Caco-2 (cell line): Measurements from ENCODE around the gene CALCOCO1. TPM values are rescaled to one million over a fixed set of nuclear protein-coding genes. Genes with fewer than 3 reads are reported as not detected.

Experiments used
- BruUV-seq: library from RNA; stranded (reverse); fragments of 400-500 nt; replicated peaks from 2 replicates; lab custom pipeline; 2021; lab: Mats Ljungman, UMichigan
- CTCF ChIA-PET: fragments of 300-600 bp; sonication (Branson Sonifier 250); formaldehyde crosslinking; loops from one replicate; lab custom pipeline; 2022; ENCODE audit warnings: antibody characterized with exemption; lab: Charles Lee
- POLR2A ChIA-PET: fragments of 300-600 bp; sonication (Branson Sonifier 250); formaldehyde crosslinking; loops from one replicate; lab custom pipeline; 2022; ENCODE audit warnings: antibody characterized with exemption; lab: Charles Lee
- DNase-seq, 2 experiments: peaks; one replicate each; pipeline versions ENCODE4 v3.0.0 to v3.0.0-alpha.2; 2020 to 2022
- H3K27me3 ChIP-seq: replicated peaks from 2 replicates; pipeline ENCODE4 v1.6.0; 2011; ENCODE audit warnings: low read length; ENCODE audit not compliant: control insufficient read depth, insufficient read depth
- H3K36me3 ChIP-seq: 2 replicates; pipeline ENCODE4 v1.5.1; 2011; ENCODE audit warnings: low read length; ENCODE audit not compliant: control insufficient read depth, insufficient read depth
- H3K4me1 ChIP-seq: fragments of 250-450 bp; sonication (Bioruptor Pico); 2 replicates; pipeline ENCODE4 v1.5.1; 2020; ENCODE audit warnings: mild to moderate bottlenecking
- H3K4me3 ChIP-seq: 2 replicates; pipeline ENCODE4 v1.5.1; 2011; ENCODE audit warnings: low read depth, mild to moderate bottlenecking, control low read depth, low read length
- H3K9me3 ChIP-seq: fragments of 250-450 bp; sonication (Bioruptor Pico); 2 replicates; pipeline ENCODE4 v1.5.1; 2020; ENCODE audit warnings: mild to moderate bottlenecking, moderate library complexity
- H3K27ac Mint-ChIP-seq: one replicate; pipeline ENCODE4 v1.8.0; 2022; ENCODE audit warnings: mixed read lengths; ENCODE audit not compliant: unreplicated experiment
- H3K27me3 Mint-ChIP-seq: one replicate; pipeline ENCODE4 v1.8.0; 2022; ENCODE audit warnings: mixed read lengths; ENCODE audit not compliant: insufficient read depth, unreplicated experiment
- H3K36me3 Mint-ChIP-seq: one replicate; pipeline ENCODE4 v1.8.0; 2022; ENCODE audit warnings: mild to moderate bottlenecking, mixed read lengths; ENCODE audit not compliant: insufficient read depth, unreplicated experiment
- H3K4me1 Mint-ChIP-seq: one replicate; pipeline ENCODE4 v1.8.0; 2022; ENCODE audit warnings: low read depth, mixed read lengths; ENCODE audit not compliant: unreplicated experiment
- H3K4me3 Mint-ChIP-seq: one replicate; pipeline ENCODE4 v1.8.0; 2022; ENCODE audit warnings: mild to moderate bottlenecking, moderate library complexity, mixed read lengths; ENCODE audit not compliant: unreplicated experiment
- H3K9me3 Mint-ChIP-seq: one replicate; pipeline ENCODE4 v1.8.0; 2022; ENCODE audit warnings: mixed read lengths; ENCODE audit not compliant: unreplicated experiment
- CTCF ChIP-seq, 2 experiments: fragments of 200-600 bp in 1 of 2; IDR thresholded peaks; 1 replicate in 1 of 2; 2 replicates in 1 of 2; pipeline versions ENCODE4 v1.5.1 to v1.8.0; 2011 to 2022; ENCODE audit warnings: antibody characterized with exemption in 1 of 2, control low read depth in 1 of 2, inconsistent platforms in 1 of 2, low read depth in 1 of 2, low read length in 1 of 2, mild to moderate bottlenecking in 1 of 2, moderate library complexity in 1 of 2; ENCODE audit not compliant: insufficient read depth in 1 of 2, severe bottlenecking in 1 of 2, unreplicated experiment in 1 of 2
- intact Hi-C: fragments of 100-400 bp; cut with micrococcal nuclease; formaldehyde crosslinking; loops from one replicate; pipeline ENCODE4 v1.10.0; 2022; ENCODE audit not compliant: unreplicated experiment
- total RNA-seq: library from RNA; stranded (reverse); gene quantifications from 2 replicates; pipeline ENCODE4 v1.2.3, GENCODE V29; 2022

The CALCOCO1 gene
- total RNA-seq, 1 experiment from 2014 or later = 19.3 TPM

- no peaks in the 10 kb centered on the region for H3K27me3 Mint-ChIP-seq
- H3K36me3 Mint-ChIP-seq = peaks cover 31% of the 10 kb centered on the region
- ChIA-PET CTCF (no interaction called here), POLR2A (no interaction called here)
- H3K4me1 Mint-ChIP-seq = no peaks in the 10 kb centered on the region
- no peak overlapping the region for H3K27ac Mint-ChIP-seq
- Histone ChIP-seq H3K9me3 (no peaks in the 10 kb centered on the region), H3K36me3 (peaks cover 1% of the 10 kb centered on the region; the same call in 1 of the 2 replicates), H3K4me1 (0 out of 2 replicates have a peak, but pooled peaks cover 5% of the 10 kb centered on the region), H3K27me3 (no peaks in the 10 kb centered on the region), H3K4me3 (no peak overlapping the region)
- DNase-seq = no peak
- intact Hi-C loops = no loop called here
- TF ChIP-seq CTCF (IDR thresholded peaks at IDR 0.05; ENCODE audit: insufficient read depth in 1 of 2, low read depth in 1 of 2, low read length in 1 of 2, severe bottlenecking in 1 of 2, unreplicated experiment in 1 of 2) = no peak
- no TSS peak for BruUV-seq
- H3K4me3 Mint-ChIP-seq = no peak overlapping the region
- H3K9me3 Mint-ChIP-seq = no peaks in the 10 kb centered on the region
Measured at GRCh38 chr12:53670971-53671370, 56.3 kb downstream of the CALCOCO1 start.

GRCh38 chr12:53670308-53670707 lies 56.9 kb downstream of the CALCOCO1 start:
- Histone ChIP-seq H3K9me3 (no peaks in the 10 kb centered on the region), H3K36me3 (peaks cover 1% of the 10 kb centered on the region; the same call in 1 of the 2 replicates), H3K4me1 (0 out of 2 replicates have a peak, but pooled peaks cover 5% of the 10 kb centered on the region), H3K27me3 (no peaks in the 10 kb centered on the region), H3K4me3 (no peak overlapping the region)
- ChIA-PET CTCF (no interaction called here), POLR2A (no interaction called here)
- peaks cover 31% of the 10 kb centered on the region for H3K36me3 Mint-ChIP-seq
- H3K9me3 Mint-ChIP-seq = no peaks in the 10 kb centered on the region
- no peak for DNase-seq
- no peak overlapping the region for H3K4me3 Mint-ChIP-seq
- H3K4me1 Mint-ChIP-seq = no peaks in the 10 kb centered on the region
- no peak for TF ChIP-seq CTCF (IDR thresholded peaks at IDR 0.05; ENCODE audit: insufficient read depth in 1 of 2, low read depth in 1 of 2, low read length in 1 of 2, severe bottlenecking in 1 of 2, unreplicated experiment in 1 of 2)
- BruUV-seq = no TSS peak
- intact Hi-C loops = no loop called here
- no peaks in the 10 kb centered on the region for H3K27me3 Mint-ChIP-seq
- no peak overlapping the region for H3K27ac Mint-ChIP-seq

- Mint-ChIP-seq H3K4me3 (no peak overlapping the region), H3K27me3 (no peaks in the 10 kb centered on the region), H3K36me3 (peaks cover 44% of the 10 kb centered on the region), H3K27ac (no peak overlapping the region), H3K4me1 (no peaks in the 10 kb centered on the region), H3K9me3 (no peaks in the 10 kb centered on the region)
- Histone ChIP-seq H3K36me3 (no peaks in the 10 kb centered on the region; the same call in 1 of the 2 replicates), H3K4me1 (no peaks in the 10 kb centered on the region), H3K27me3 (no peaks in the 10 kb centered on the region), H3K4me3 (no peak overlapping the region), H3K9me3 (no peaks in the 10 kb centered on the region)
- TF ChIP-seq CTCF (IDR thresholded peaks at IDR 0.05; ENCODE audit: insufficient read depth in 1 of 2, low read depth in 1 of 2, low read length in 1 of 2, severe bottlenecking in 1 of 2, unreplicated experiment in 1 of 2) = no peak
- BruUV-seq = no TSS peak
- intact Hi-C loops = no loop called here
- CTCF ChIA-PET = no interaction called here
- POLR2A ChIA-PET = no interaction called here
- no peak for DNase-seq
Measured at GRCh38 chr12:53667080-53667479, 60.2 kb downstream of the CALCOCO1 start.
